Activated naive CD4-positive, alpha-beta T cell treated with anti-CD3 and anti-CD28 coated beads, Interleukin-2, amount 10 ng/mL, durations not matched to agents 7 days and 5 days (primary cell): ENCODE data around the gene GOLGA5.
A peak's percentile ranks its signal among the peaks of the same experiment; 100 is the strongest.
"Not testable (repeated sequence)": the region's sequence is repeated elsewhere in the genome, so short reads cannot be mapped to it uniquely, and the experiment has no call there.

Source experiments
- CTCF ChIA-PET: fragments of 350-600 bp; sonication (Branson Sonifier 250); formaldehyde crosslinking; loops from one replicate; lab custom pipeline; 2021; ENCODE audit warnings: antibody characterized with exemption; lab: Charles Lee
- DNase-seq: peaks from one replicate; pipeline ENCODE4 v3.0.0-alpha.2; 2020
- H3K27ac Mint-ChIP-seq: one replicate; pipeline ENCODE4 v1.8.0; 2021; ENCODE audit warnings: mild to moderate bottlenecking, moderate library complexity, mixed read lengths
- H3K27me3 Mint-ChIP-seq: one replicate; pipeline ENCODE4 v1.8.0; 2021; ENCODE audit warnings: mild to moderate bottlenecking, mixed read lengths
- H3K36me3 Mint-ChIP-seq: one replicate; pipeline ENCODE4 v1.8.0; 2021; ENCODE audit warnings: mixed read lengths
- H3K4me1 Mint-ChIP-seq: one replicate; pipeline ENCODE4 v1.8.0; 2021; ENCODE audit warnings: mixed read lengths
- H3K4me3 Mint-ChIP-seq: one replicate; pipeline ENCODE4 v1.8.0; 2021; ENCODE audit warnings: mild to moderate bottlenecking, moderate library complexity, mixed read lengths
- H3K9me3 Mint-ChIP-seq: one replicate; pipeline ENCODE4 v1.8.0; 2021; ENCODE audit warnings: mixed read lengths

GOLGA5 gene

GRCh38 chr14:92830902-92831301 lies 36.8 kb downstream of the GOLGA5 start:
- CTCF ChIA-PET: no interaction called here
- Mint-ChIP-seq H3K9me3 (no peaks in the 10 kb centered on the region), H3K27me3 (no peaks in the 10 kb centered on the region), H3K36me3 (peaks cover 46% of the 10 kb centered on the region), H3K4me1 (no peaks in the 10 kb centered on the region), H3K27ac (no peak overlapping the region), H3K4me3 (no peak overlapping the region)
- DNase-seq: no peak

GRCh38 chr14:92832137-92832700 lies 38.1 kb downstream of the GOLGA5 start:
- H3K36me3 Mint-ChIP-seq: peaks cover 42% of the 10 kb centered on the region

GRCh38 chr14:92841930-92842329 lies 47.8 kb downstream of the GOLGA5 start:
- peaks cover 10% of the 10 kb centered on the region for H3K4me1 Mint-ChIP-seq
- no peaks in the 10 kb centered on the region for H3K27me3 Mint-ChIP-seq
- no peak for DNase-seq
- H3K36me3 Mint-ChIP-seq: peaks cover 28% of the 10 kb centered on the region
- CTCF ChIA-PET: interaction anchor here (0.9 kb wide), 1 partner anchor 162 kb away, joined by 3 read pairs; no protein-coding TSS in a partner anchor
- no peak overlapping the region for H3K4me3 Mint-ChIP-seq
- peak overlapping the region; percentile 1 for H3K27ac Mint-ChIP-seq
- peaks cover 2% of the 10 kb centered on the region for H3K9me3 Mint-ChIP-seq

More at GRCh38 chr14:92832137-92832700, 38.1 kb downstream of the GOLGA5 start:
- CTCF ChIA-PET: no interaction called here
- Mint-ChIP-seq H3K27ac (no peak overlapping the region), H3K9me3 (no peaks in the 10 kb centered on the region), H3K27me3 (no peaks in the 10 kb centered on the region), H3K4me1 (no peaks in the 10 kb centered on the region), H3K4me3 (no peak overlapping the region)
- DNase-seq: no peak

DNA sequence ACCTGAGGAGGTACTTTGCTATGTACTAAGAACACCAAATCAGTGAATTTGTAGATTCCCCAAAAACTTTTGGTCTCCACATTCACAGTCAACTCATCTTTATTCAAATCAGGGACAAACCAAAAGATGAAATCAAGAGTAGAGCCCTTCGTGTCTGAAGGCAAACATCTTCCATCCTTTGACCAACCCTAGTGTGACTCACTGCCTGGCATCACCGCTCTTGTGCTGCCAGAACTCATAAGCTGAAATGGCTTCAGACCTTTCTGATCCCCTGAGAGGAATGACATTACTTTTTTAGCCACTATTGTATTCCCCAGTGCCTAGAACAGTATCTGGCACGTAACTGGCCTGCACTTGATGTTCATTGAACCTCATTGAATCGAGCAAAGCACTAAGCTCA lies 50.1 kb downstream of the GOLGA5 start:
- H3K9me3 Mint-ChIP-seq: peaks cover 2% of the 10 kb centered on the region
- no peak overlapping the region for H3K27ac Mint-ChIP-seq
- H3K4me1 Mint-ChIP-seq: peaks cover 27% of the 10 kb centered on the region
- H3K4me3 Mint-ChIP-seq: no peak overlapping the region
- CTCF ChIA-PET: no interaction called here
- DNase-seq: no peak
- no peaks in the 10 kb centered on the region for H3K27me3 Mint-ChIP-seq
- H3K36me3 Mint-ChIP-seq: peaks cover 15% of the 10 kb centered on the region

DNA sequence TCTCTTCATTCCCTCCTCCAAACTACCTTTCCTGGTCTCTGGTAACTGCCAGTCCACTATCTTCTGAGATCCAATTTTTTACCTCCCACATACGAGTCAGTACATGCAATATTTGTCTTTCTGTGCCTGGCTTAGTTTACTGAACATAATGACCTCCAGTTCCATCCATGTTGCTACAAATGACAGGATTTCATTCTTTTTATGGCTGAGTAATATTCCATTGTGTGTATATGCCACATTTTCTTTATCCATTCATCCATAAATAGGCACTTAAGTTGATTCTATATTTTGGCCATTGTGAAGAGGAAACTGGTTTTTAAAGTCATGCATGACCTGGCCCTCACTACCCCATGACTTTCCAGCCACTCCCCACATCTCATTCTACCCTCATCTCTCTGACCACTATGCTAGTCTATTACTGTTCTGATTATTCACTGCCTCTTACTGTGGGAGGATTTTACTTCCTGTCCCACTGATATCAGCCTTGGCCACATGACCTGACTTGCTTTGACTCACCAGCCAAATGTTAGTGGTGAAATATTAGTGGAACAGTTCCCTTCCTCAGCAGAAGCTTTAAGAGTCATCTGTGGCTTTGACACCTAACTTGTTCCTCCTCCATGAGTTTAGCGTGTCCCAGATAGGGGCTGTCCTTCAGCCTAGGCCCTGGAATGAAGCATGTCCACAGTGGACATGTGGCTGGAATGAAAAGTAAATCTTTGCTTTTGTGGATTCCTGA lies 52.2 kb downstream of the GOLGA5 start:
- Mint-ChIP-seq H3K4me1 (peaks cover 37% of the 10 kb centered on the region), H3K27ac (no peak overlapping the region), H3K9me3 (peaks cover 6% of the 10 kb centered on the region), H3K36me3 (peaks cover 7% of the 10 kb centered on the region), H3K27me3 (peaks cover 3% of the 10 kb centered on the region), H3K4me3 (no peak overlapping the region)
- DNase-seq: no peak
- CTCF ChIA-PET: no interaction called here

DNA sequence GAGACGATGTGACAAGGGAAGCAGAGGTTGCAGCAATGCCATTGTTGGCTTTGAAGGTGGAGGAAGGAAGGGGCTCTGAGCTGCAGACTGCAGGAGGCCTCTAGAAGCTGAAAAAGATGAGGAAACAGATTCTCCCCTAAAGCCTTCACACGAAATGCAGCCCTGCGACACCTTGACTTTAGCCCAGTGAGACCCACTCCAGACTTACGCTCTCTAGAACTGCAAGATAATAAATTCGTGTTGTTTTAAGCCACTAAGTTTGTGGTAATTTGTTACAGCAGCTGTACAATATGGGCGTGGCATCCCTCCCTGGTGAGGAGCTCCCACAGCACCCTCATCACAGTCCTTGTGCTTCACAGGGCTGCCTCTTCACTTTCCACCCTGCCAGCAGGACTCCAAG lies 53.2 kb downstream of the GOLGA5 start:
- H3K4me1 Mint-ChIP-seq: peaks cover 41% of the 10 kb centered on the region
- peaks cover 3% of the 10 kb centered on the region for H3K27me3 Mint-ChIP-seq
- CTCF ChIA-PET: no interaction called here
- H3K27ac Mint-ChIP-seq: no peak overlapping the region
- no peak for DNase-seq
- no peak overlapping the region for H3K4me3 Mint-ChIP-seq
- H3K36me3 Mint-ChIP-seq: peaks cover 4% of the 10 kb centered on the region
- peaks cover 8% of the 10 kb centered on the region for H3K9me3 Mint-ChIP-seq

- peaks cover 45% of the 10 kb centered on the region for H3K4me1 Mint-ChIP-seq
- no peak overlapping the region for H3K4me3 Mint-ChIP-seq
- CTCF ChIA-PET: interaction anchor here (1.5 kb wide), 1 partner anchor 24 kb away, joined by 3 read pairs; no protein-coding TSS in a partner anchor
- DNase-seq: no peak
- H3K36me3 Mint-ChIP-seq: peaks cover 4% of the 10 kb centered on the region
- H3K9me3 Mint-ChIP-seq: peaks cover 10% of the 10 kb centered on the region
- peaks cover 5% of the 10 kb centered on the region for H3K27me3 Mint-ChIP-seq
- no peak overlapping the region for H3K27ac Mint-ChIP-seq
Observed at GRCh38 chr14:92847749-92848148, 53.6 kb downstream of the GOLGA5 start.

DNA sequence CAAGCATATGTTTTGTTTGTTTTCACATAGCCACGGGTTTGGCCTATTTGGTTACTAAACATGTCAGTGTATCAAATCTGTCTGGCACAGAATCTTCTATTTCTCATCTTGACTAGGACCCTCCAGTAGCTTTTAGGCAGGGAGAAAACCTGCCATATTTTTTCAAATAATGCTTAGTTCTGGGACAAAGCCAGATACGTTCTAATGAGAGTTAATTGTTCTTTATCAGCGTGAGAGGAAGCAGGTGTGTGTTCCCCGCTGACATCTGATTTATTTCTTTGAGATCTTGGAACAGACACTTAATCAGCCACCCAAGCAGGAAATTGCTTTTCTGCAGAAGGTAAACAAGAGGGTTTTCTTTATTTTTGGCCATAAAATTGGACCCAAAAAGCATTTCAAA lies 54.8 kb downstream of the GOLGA5 start:
- Mint-ChIP-seq H3K27ac (no peak overlapping the region), H3K4me1 (peaks cover 55% of the 10 kb centered on the region), H3K9me3 (peaks cover 10% of the 10 kb centered on the region), H3K27me3 (peaks cover 12% of the 10 kb centered on the region), H3K4me3 (no peak overlapping the region), H3K36me3 (peaks cover 5% of the 10 kb centered on the region)
- DNase-seq: no peak
- CTCF ChIA-PET: interaction anchor here (1.5 kb wide), 1 partner anchor 25 kb away, joined by 3 read pairs; no protein-coding TSS in a partner anchor

GRCh38 chr14:92850492-92850891 lies 56.4 kb downstream of the GOLGA5 start:
- DNase-seq: no peak
- Mint-ChIP-seq H3K4me1 (peaks cover 55% of the 10 kb centered on the region), H3K4me3 (no peak overlapping the region), H3K27me3 (peaks cover 16% of the 10 kb centered on the region), H3K36me3 (peaks cover 5% of the 10 kb centered on the region), H3K27ac (no peak overlapping the region), H3K9me3 (peaks cover 16% of the 10 kb centered on the region)
- CTCF ChIA-PET: no interaction called here

DNA sequence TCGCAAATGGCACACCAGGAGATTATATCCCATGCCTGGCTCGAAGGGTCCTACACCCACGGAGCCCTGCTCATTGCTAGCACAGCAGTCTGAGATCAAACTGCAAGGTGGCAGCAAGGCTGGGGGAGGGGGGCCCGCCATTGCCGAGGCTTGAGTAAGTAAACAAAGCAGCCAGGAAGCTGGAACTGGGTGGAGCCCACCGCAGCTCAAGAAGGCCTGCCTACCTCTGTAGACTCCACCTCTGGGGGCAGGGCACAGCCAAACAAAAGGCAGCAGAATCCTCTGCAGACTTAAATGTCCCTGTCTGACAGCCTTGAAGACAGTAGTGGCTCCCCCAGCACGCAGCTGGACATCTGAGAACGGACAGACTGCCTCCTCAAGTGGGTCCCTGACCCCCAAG lies 59.0 kb downstream of the GOLGA5 start:
- Mint-ChIP-seq H3K4me1 (peaks cover 33% of the 10 kb centered on the region), H3K9me3 (peaks cover 21% of the 10 kb centered on the region), H3K27me3 (peaks cover 23% of the 10 kb centered on the region), H3K27ac (peak overlapping the region; percentile 79)
- H3K4me3 Mint-ChIP-seq, H3K36me3 Mint-ChIP-seq, CTCF ChIA-PET: not testable (repeated sequence)
- DNase-seq: peak; percentile 68

DNA sequence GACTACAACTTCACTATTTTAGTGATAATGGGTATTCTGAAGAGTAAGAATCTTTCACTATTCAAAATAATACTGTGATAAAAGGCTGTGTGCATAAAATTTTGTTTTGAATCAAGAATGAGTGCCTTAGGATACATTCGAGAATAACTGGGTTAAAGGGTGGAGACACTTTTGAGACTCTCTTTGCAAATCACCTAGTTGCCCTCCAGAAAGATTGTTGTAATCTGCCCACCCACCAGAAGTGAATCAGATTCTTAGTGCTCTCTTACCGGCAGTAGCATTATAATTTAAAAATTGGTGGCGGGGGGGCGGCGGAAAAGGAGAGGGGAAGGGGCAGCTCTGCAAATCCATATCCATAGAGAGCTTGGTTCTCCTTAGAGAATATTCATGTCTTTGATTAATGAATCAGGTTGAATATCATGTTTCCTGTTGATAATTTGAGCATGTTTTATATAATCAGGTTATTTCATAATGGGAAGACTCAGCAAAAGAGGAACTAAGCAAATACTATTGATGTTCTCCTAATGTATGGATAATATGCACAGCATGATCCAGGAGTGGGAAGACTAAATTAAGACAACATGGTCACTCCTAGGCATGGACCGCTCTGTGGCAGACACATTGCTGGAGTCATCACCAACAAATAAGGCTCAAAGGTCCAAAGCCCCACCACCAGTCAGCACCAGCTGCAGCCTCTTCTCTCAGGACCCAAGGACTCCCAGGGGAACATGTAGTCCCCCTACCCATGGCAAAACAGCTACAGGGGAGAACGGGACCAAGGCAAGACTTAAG lies 66.1 kb downstream of the GOLGA5 start:
- Mint-ChIP-seq H3K27me3 (peaks cover 24% of the 10 kb centered on the region), H3K36me3 (peaks cover 4% of the 10 kb centered on the region), H3K4me1 (no peaks in the 10 kb centered on the region), H3K27ac (no peak overlapping the region), H3K9me3 (peaks cover 9% of the 10 kb centered on the region), H3K4me3 (no peak overlapping the region)
- DNase-seq: no peak
- CTCF ChIA-PET: no interaction called here

GRCh38 chr14:92861856-92862745 lies 68.0 kb downstream of the GOLGA5 start:
- H3K27ac Mint-ChIP-seq: no peak overlapping the region
- CTCF ChIA-PET: no interaction called here
- H3K4me1 Mint-ChIP-seq: no peaks in the 10 kb centered on the region
- H3K36me3 Mint-ChIP-seq: no peaks in the 10 kb centered on the region
- peaks cover 20% of the 10 kb centered on the region for H3K27me3 Mint-ChIP-seq
- no peak for DNase-seq
- H3K9me3 Mint-ChIP-seq: peaks cover 3% of the 10 kb centered on the region
- H3K4me3 Mint-ChIP-seq: no peak overlapping the region

GRCh38 chr14:92863286-92864080 lies 69.4 kb downstream of the GOLGA5 start:
- Mint-ChIP-seq H3K27ac (no peak overlapping the region), H3K4me3 (no peak overlapping the region), H3K27me3 (peaks cover 24% of the 10 kb centered on the region), H3K9me3 (peaks cover 2% of the 10 kb centered on the region), H3K4me1 (no peaks in the 10 kb centered on the region), H3K36me3 (no peaks in the 10 kb centered on the region)
- no peak for DNase-seq
- CTCF ChIA-PET: no interaction called here
